Coronary artery (tissue), 2 donors: ENCODE measurements around the gene MYO9A.

Experiments used
- DNase-seq: peaks from one replicate; pipeline ENCODE4 v3.0.0-alpha.2; 2017; ENCODE audit warnings: low spot score
- H3K27ac ChIP-seq, 2 donors: fragments of 200-600 bp; sonication (generic); one replicate each; pipeline ENCODE4 v1.5.1; 2016 to 2019
- H3K4me3 ChIP-seq: fragments of 200-600 bp; sonication (generic); 2 replicates; pipeline ENCODE4 v1.5.1; 2016; ENCODE audit warnings: mild to moderate bottlenecking, moderate library complexity
- CTCF ChIP-seq: fragments of 200-600 bp; sonication (generic); IDR thresholded peaks from one replicate; pipeline ENCODE4 v1.5.1; 2019; ENCODE audit warnings: antibody characterized with exemption

MYO9A gene

GRCh38 chr15:71773206-71773859 is 344.6 kb downstream of the MYO9A start:
- no peak overlapping the region for H3K4me3 ChIP-seq
- H3K27ac ChIP-seq: no peak overlapping the region
- no peak for TF ChIP-seq CTCF
- no peak for DNase-seq
